Endothelial cell of umbilical vein (primary cell): ENCODE data around the gene CIZ1. TPM values are rescaled to one million over a fixed set of nuclear protein-coding genes. Genes with fewer than 3 reads are reported as not detected.

Experiments used
- BruUV-seq: library from RNA; stranded (reverse); fragments of 400-500 nt; replicated peaks from 2 replicates; lab custom pipeline; 2021; lab: Mats Ljungman, UMichigan
- CTCF ChIA-PET: fragments of 300-600, 350-600 bp; sonication (Branson Sonifier 250); formaldehyde crosslinking; loops from one replicate; lab custom pipeline; 2021; ENCODE audit warnings: antibody characterized with exemption, inconsistent platforms; lab: Charles Lee
- POLR2A ChIA-PET: fragments of 300-600, 350-600 bp; sonication (Branson Sonifier 250); formaldehyde crosslinking; loops from one replicate; lab custom pipeline; 2021; ENCODE audit warnings: antibody characterized with exemption, inconsistent platforms; lab: Charles Lee
- DNase-seq: peaks from one replicate; pipeline ENCODE4 v3.0.0-alpha.2; 2011; ENCODE audit warnings: low read depth, low spot score
- FAIRE-seq: peaks from 2 replicates; lab custom pipeline; 2011; peaks lifted over from hg19 to GRCh38; lab: Jason Lieb, UNC
- H2AFZ ChIP-seq: 2 replicates; pipeline ENCODE4 v1.6.0; 2012; ENCODE audit warnings: low read depth, low read length, control low read depth, inconsistent platforms
- H3K27ac ChIP-seq: 2 replicates; pipeline ENCODE4 v1.5.1; 2011; ENCODE audit warnings: low read depth, mild to moderate bottlenecking, control low read depth, low read length, moderate library complexity; ENCODE audit not compliant: insufficient read depth
- H3K27me3 ChIP-seq, 2 experiments: 2 replicates each; pipeline versions ENCODE4 v1.6.0 to v1.6.1; 2011; ENCODE audit warnings: low read length in 2 of 2, mixed read lengths in 1 of 2; ENCODE audit not compliant: control insufficient read depth in 2 of 2, insufficient read depth in 2 of 2
- H3K36me3 ChIP-seq, 2 experiments: 2 replicates in 1 of 2; 3 replicates in 1 of 2; pipeline ENCODE4 v1.5.1; 2011; ENCODE audit warnings: low read length in 2 of 2, mild to moderate bottlenecking in 1 of 2, moderate library complexity in 1 of 2; ENCODE audit not compliant: control insufficient read depth in 2 of 2, insufficient read depth in 2 of 2; ENCODE audit errors: extremely low read depth in 1 of 2
- H3K4me1 ChIP-seq: 3 replicates; pipeline ENCODE4 v1.5.1; 2011; ENCODE audit warnings: mild to moderate bottlenecking, low read length; ENCODE audit not compliant: control insufficient read depth, insufficient read depth; ENCODE audit errors: extremely low read depth
- H3K4me2 ChIP-seq: 2 replicates; pipeline ENCODE4 v1.6.1; 2011; ENCODE audit warnings: low read length, control low read depth, mixed read lengths; ENCODE audit not compliant: insufficient read depth
- H3K4me3 ChIP-seq, 3 experiments: fragments of 200-600 bp in 1 of 3; sonication (generic), shearing (Covaris generic) in 1 of 3; replicated peaks in 1 of 3; 2 replicates each; pipeline ENCODE4 v1.5.1; 2011 to 2016; ENCODE audit warnings: control low read depth in 3 of 3, low read length in 3 of 3, mild to moderate bottlenecking in 2 of 3, inconsistent platforms in 1 of 3, low read depth in 1 of 3, moderate library complexity in 1 of 3; ENCODE audit not compliant: insufficient read depth in 1 of 3
- H3K79me2 ChIP-seq: 2 replicates; pipeline ENCODE4 v1.6.0; 2012; ENCODE audit warnings: low read length, inconsistent platforms; ENCODE audit not compliant: control insufficient read depth, insufficient read depth
- H3K9ac ChIP-seq: replicated peaks from 2 replicates; pipeline ENCODE3; 2011; ENCODE audit warnings: low read length, control low read depth; ENCODE audit not compliant: insufficient read depth; ENCODE audit errors: extremely low read depth
- H3K9me1 ChIP-seq: replicated peaks from 3 replicates; pipeline ENCODE4 v1.6.0; 2011; ENCODE audit warnings: mild to moderate bottlenecking, low read length; ENCODE audit not compliant: control insufficient read depth, insufficient read depth; ENCODE audit errors: extremely low read depth
- H3K9me3 ChIP-seq: replicated peaks from 2 replicates; pipeline ENCODE4 v1.5.1; 2012; ENCODE audit warnings: low read length, inconsistent platforms; ENCODE audit not compliant: control insufficient read depth, insufficient read depth
- H4K20me1 ChIP-seq: replicated peaks from 2 replicates; pipeline ENCODE3; 2011; ENCODE audit warnings: mild to moderate bottlenecking, low read length; ENCODE audit not compliant: control insufficient read depth, insufficient read depth; ENCODE audit errors: extremely low read depth
- EZH2 ChIP-seq: IDR thresholded peaks from 2 replicates; pipeline ENCODE4 v1.6.1; 2012; ENCODE audit warnings: borderline replicate concordance, low read depth, mild to moderate bottlenecking, moderate library complexity, low read length, inconsistent platforms; ENCODE audit not compliant: severe bottlenecking
- FOS ChIP-seq: IDR thresholded peaks from 2 replicates; pipeline ENCODE4 v1.6.1; 2011; ENCODE audit warnings: mild to moderate bottlenecking, low read length, moderate library complexity, borderline replicate concordance; ENCODE audit not compliant: insufficient read depth
- GATA2 ChIP-seq: IDR thresholded peaks from 2 replicates; pipeline ENCODE4 v1.7.0; 2011; ENCODE audit warnings: low read depth, mild to moderate bottlenecking, moderate library complexity, mixed read lengths, low read length; ENCODE audit not compliant: insufficient read length, insufficient read depth
- JUN ChIP-seq: IDR thresholded peaks from 2 replicates; pipeline ENCODE4 v1.6.1; 2011; ENCODE audit warnings: borderline replicate concordance, low read depth; ENCODE audit not compliant: insufficient read length, insufficient read depth
- MYC ChIP-seq: IDR thresholded peaks from one replicate; pipeline ENCODE4 v1.6.1; 2011; ENCODE audit warnings: mild to moderate bottlenecking, low read depth, low read length
- POLR2A ChIP-seq: IDR thresholded peaks from 2 replicates; pipeline ENCODE4 v1.6.1; 2012; ENCODE audit warnings: low read depth, mild to moderate bottlenecking, control low read depth, low read length
- POLR2AphosphoS5 ChIP-seq: IDR thresholded peaks from 2 replicates; pipeline ENCODE4 v1.6.1; 2012; ENCODE audit warnings: low read depth, mild to moderate bottlenecking, control low read depth, low read length, moderate library complexity; ENCODE audit not compliant: insufficient read depth
- dilution Hi-C: fragments of 300-500 bp; cut with MboI; formaldehyde crosslinking; loops from one replicate; pipeline ENCODE4 v1.15.0; 2019; ENCODE audit warnings: low sequenced_read_pairs; ENCODE audit not compliant: extremely low pct_ligation_motif_present
- intact Hi-C: fragments of 100-400 bp; cut with micrococcal nuclease; formaldehyde crosslinking; loops from one replicate; pipeline ENCODE4 v1.10.0; 2022
- polyA plus RNA-seq, 4 experiments: library from polyadenylated mRNA; depleted of rRNA in 3 of 4; stranded (reverse) in 3 of 4; unstranded in 1 of 4; fragments of >200 nt; gene quantifications; 2 replicates each; pipeline versions ENCODE4 v1.2.1 to v1.2.3, GENCODE V29; 2011 to 2012; ENCODE audit warnings: missing spikeins in 1 of 4
- total RNA-seq: library from RNA; stranded (reverse); gene quantifications from 2 replicates; pipeline ENCODE4 v1.2.3, GENCODE V29; 2021
- TF ChIP-seq, protein P1 (sequence below): IDR thresholded peaks from 2 replicates; pipeline ENCODE4 v1.6.1; 2011; ENCODE audit not compliant: insufficient read depth, insufficient read length
- TF ChIP-seq, protein P2 (sequence below), 2 donors: IDR thresholded peaks; 1 replicate in 1 of 2; 2 replicates in 1 of 2; pipeline ENCODE4 v1.5.1; 2011; ENCODE audit warnings: low read length in 2 of 2, mild to moderate bottlenecking in 2 of 2, moderate library complexity in 2 of 2, control low read depth in 1 of 2, inconsistent platforms in 1 of 2, low read depth in 1 of 2; ENCODE audit not compliant: insufficient read depth in 1 of 2; ENCODE audit errors: extremely low read depth in 1 of 2

The CIZ1 gene
- total and polyA plus RNA-seq, 2 donors (not counting 3 experiments of a cell fraction or from before 2014, with no cell fraction given), result 88.3 to 150 TPM

DNA sequence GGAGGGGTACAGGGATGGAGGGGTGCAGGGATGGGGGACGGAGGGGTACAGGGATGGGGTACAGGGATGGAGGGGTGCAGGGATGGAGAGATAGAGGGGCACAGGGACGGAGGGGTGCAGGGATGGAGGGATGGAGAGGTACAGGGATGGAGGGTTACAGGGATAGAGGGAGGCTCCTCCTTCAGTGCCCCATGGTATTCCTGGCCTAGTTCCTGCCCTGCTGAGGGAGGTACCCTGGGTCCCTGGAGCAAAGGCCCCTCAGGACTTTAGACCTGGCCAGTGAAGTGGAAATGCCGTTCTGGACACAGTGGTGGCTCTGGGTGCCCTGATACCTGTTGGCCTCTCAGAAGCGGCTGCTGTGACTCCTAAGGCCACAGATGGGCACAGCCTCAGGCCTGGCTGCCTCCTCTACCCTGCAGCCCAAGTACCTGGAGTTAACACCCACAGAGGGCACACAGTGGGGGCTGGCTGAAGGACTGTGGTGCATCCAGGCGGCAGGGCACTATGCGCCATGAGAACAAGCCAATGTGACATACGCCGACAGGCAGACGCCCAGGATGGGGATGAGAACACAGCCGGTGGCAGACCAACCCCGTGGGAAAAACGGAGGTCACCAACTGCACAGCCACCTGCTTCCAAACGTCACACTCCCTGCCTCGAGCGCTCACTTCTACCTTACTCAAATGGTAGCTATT, 72.3 kb downstream of the CIZ1 start:
- Histone ChIP-seq H3K9me3 (no peaks in the 10 kb centered on the region), H3K27me3 (no peaks in the 10 kb centered on the region), H4K20me1 (no peaks in the 10 kb centered on the region), H2AFZ (no peak overlapping the region), H3K4me3 (no peak overlapping the region), H3K79me2 (no peaks in the 10 kb centered on the region), H3K36me3 (peaks cover 0 to 13% of the 10 kb centered on the region in 2 experiments), H3K9me1 (no peaks in the 10 kb centered on the region), H3K4me2 (no peak overlapping the region), H3K27ac (no peak overlapping the region), H3K9ac (no peak overlapping the region), H3K4me1 (no peaks in the 10 kb centered on the region)
- FAIRE-seq (no peak), DNase-seq (no peak)
- dilution Hi-C loops (no loop called here), intact Hi-C loops (no loop called here)
- ChIA-PET POLR2A (no interaction called here), CTCF (interaction anchor here (1.1 kb wide), 1 partner anchor 19 kb away, joined by 3 read pairs; no protein-coding TSS in a partner anchor)
- TF ChIP-seq FOS, result no peak
- TF ChIP-seq JUN, result no peak
- TF ChIP-seq, protein P1, sequence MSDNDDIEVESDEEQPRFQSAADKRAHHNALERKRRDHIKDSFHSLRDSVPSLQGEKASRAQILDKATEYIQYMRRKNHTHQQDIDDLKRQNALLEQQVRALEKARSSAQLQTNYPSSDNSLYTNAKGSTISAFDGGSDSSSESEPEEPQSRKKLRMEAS, result no peak
- TF ChIP-seq POLR2AphosphoS5, result no peak
- no peak for TF ChIP-seq EZH2
- no peak for TF ChIP-seq GATA2
- TF ChIP-seq, protein P2, sequence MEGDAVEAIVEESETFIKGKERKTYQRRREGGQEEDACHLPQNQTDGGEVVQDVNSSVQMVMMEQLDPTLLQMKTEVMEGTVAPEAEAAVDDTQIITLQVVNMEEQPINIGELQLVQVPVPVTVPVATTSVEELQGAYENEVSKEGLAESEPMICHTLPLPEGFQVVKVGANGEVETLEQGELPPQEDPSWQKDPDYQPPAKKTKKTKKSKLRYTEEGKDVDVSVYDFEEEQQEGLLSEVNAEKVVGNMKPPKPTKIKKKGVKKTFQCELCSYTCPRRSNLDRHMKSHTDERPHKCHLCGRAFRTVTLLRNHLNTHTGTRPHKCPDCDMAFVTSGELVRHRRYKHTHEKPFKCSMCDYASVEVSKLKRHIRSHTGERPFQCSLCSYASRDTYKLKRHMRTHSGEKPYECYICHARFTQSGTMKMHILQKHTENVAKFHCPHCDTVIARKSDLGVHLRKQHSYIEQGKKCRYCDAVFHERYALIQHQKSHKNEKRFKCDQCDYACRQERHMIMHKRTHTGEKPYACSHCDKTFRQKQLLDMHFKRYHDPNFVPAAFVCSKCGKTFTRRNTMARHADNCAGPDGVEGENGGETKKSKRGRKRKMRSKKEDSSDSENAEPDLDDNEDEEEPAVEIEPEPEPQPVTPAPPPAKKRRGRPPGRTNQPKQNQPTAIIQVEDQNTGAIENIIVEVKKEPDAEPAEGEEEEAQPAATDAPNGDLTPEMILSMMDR (IDR thresholded peaks at IDR 0.05; ENCODE audit: extremely low read depth in 1 of 2, insufficient read depth in 1 of 2, low read depth in 1 of 2, low read length in 2 of 2), result no peak
- no peak for TF ChIP-seq POLR2A
- no peak for TF ChIP-seq MYC
- BruUV-seq, result no TSS peak
